Measurements from ENCODE around the gene FBF1.
A peak's percentile ranks its signal among the peaks of the same experiment; 100 is the strongest.

The FBF1 gene, protein sequence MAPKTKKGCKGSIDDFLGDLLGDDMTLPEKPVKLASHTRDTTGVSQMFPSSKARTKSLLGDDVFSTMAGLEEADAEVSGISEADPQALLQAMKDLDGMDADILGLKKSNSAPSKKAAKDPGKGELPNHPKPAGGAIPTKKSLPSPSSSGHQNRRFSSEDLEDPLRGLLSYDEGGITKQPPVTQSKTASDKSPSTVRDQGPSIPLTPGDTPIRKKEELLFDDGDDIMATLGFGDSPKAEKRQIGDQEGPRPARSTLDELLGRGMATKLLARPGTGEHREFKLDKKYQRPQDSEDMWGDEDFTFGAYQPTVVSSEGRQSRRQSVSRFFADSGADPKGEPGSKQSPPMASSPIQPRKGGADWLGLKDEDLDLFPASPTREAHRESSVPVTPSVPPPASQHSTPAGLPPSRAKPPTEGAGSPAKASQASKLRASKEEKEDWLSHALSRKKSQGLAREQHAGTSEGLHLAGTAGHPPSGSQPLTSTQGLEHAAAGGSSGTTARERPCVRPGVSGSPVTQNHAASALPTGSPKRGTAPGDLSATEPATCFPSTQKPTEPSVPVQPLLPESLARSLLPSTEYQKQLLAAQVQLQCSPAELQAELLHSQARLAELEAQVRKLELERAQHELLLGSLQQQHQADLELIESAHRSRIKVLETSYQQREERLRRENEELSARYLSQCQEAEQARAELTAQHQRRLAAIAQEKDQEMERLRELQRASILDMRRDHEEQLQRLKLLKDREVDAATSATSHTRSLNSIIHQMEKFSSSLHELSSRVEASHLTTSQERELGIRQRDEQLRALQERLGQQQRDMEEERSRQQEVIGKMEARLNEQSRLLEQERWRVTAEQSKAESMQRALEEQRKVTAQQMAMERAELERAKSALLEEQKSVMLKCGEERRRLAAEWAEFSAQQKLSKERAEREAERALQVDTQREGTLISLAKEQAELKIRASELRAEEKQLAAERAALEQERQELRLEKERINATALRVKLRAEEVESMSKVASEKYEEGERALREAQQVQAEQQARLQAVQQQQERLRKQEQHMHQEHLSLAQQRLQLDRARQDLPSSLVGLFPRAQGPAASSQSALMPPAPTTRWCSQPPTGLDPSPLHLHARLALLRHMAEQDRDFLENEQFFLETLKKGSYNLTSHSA

DNA sequence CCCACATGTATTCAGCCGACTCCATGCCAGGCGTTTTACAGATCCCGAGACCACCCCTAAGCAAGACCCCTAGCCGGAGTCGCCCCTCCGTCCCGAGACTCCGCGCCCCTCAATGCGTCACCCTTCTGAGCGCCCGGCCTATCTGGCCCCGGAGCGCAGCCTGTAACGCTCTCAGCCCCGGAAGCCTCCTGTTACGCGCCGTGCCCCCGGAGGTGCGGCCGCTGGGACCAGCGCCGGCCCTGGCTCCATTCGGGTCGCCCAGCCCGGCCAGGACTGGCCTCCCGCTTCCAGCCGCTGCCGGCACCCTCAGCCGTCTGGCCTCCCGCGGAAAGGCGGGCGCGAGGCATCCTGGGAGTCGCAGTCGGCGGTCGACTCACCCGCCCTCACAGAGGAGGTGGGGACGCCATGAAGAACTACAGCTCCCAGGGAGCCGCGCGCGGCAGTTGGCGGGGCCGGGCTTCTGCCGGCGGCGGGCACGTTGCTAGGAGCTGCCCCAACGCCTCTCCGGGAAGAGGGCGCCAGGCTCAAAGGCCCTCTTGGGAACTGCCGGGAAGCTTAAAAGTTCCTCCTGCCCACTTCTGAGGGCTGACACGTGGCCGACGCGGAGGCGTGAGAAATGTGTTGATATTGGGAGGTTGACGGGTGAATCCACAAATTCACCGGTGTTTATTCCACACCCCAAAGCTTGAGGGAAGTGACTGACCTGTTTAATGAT lies at the start of gene FBF1:
FBF1 (minus strand) TSS at position 316 of the 715 bp plus-strand sequence. CDS start 2,893 bp downstream, outside the sequence.
- H3K4me3 ChIP-seq (ENCODE audit: low read depth, low read length): peak within 1 kb of the TSS; percentile 82
- TF ChIP-seq, protein P1, sequence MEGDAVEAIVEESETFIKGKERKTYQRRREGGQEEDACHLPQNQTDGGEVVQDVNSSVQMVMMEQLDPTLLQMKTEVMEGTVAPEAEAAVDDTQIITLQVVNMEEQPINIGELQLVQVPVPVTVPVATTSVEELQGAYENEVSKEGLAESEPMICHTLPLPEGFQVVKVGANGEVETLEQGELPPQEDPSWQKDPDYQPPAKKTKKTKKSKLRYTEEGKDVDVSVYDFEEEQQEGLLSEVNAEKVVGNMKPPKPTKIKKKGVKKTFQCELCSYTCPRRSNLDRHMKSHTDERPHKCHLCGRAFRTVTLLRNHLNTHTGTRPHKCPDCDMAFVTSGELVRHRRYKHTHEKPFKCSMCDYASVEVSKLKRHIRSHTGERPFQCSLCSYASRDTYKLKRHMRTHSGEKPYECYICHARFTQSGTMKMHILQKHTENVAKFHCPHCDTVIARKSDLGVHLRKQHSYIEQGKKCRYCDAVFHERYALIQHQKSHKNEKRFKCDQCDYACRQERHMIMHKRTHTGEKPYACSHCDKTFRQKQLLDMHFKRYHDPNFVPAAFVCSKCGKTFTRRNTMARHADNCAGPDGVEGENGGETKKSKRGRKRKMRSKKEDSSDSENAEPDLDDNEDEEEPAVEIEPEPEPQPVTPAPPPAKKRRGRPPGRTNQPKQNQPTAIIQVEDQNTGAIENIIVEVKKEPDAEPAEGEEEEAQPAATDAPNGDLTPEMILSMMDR (IDR thresholded peaks at IDR 0.05; ENCODE audit: low read depth, low read length): no peak

DNA sequence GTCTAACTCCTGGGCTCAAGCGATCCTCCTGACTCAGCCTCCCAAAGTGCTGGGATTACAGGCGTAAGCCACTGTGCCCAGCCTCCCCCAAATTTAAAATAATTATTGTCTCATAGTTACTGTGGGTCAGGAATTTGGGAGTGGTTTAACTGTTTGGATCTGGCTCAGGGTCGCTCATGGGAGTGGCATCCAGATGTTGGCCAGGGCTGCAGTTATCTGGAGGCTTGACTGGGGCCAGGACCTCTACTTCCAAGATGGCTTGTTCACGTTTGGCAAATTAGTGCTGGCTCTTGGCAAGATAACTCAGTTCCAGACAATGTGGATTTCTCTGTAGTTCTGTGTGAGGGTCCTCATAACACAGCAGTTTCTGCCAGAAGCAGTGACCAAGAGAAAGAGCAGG lies 46.2 kb upstream of the FBF1 start:
- H3K4me3 ChIP-seq (ENCODE audit: low read depth, low read length): no peak overlapping the region
- TF ChIP-seq, protein P1 (IDR thresholded peaks at IDR 0.05; ENCODE audit: low read depth, low read length): no peak

DNA sequence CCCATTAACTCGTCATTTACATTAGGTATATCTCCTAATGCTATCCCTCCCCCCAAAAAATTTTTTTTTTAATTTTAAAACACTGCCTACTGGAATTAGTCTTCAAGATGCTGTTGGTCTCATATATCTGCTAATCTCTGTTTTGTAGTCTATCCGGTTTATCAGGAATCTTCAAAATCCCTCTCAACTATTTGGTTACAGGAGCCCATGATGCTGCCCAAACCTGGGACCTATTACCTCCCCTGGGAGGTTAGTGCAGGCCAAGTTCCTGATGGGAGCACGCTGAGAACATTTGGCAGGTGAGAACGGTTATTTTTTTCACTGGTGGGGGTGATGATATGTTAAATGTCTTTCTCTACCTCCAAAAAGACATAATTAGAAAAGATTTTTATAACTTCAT lies 45.1 kb upstream of the FBF1 start:
- H3K4me3 ChIP-seq (ENCODE audit: low read depth, low read length): no peak overlapping the region
- TF ChIP-seq, protein P1 (IDR thresholded peaks at IDR 0.05; ENCODE audit: low read depth, low read length): no peak

DNA sequence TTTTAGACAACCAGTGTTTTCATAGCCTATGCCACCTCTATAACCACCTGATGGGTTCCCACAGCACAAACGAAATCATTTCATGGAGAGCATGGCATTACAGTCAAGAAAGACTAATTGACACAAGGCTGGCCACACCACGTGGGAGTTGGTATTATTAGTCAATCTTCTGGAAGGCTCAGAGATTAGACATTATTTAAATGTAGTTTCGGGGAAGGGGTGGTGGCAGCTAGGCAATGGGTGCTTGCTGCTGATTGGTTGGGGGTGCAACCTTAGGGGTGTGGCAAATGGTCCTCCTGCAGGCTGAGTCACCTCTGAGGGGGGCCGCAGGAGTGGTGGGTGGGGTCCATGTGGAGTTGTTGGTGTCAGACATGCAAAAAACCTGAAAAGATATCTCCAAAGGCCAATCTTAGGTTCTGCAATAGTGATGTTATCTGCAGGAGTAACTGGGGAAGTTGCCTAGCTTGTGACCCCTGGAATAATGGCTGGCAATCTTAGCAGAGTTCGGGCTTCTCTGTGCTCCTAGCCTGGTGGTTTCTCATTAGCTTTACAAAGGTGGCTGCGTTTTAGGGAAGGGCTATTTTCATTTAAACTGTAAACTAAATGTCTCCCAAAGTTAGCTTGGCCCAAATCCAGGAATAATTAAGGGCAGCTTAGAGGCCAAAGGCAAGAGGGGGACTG lies 42.8 kb upstream of the FBF1 start:
- no peak overlapping the region for H3K4me3 ChIP-seq (ENCODE audit: low read depth, low read length)
- TF ChIP-seq, protein P1 (IDR thresholded peaks at IDR 0.05; ENCODE audit: low read depth, low read length): no peak

DNA sequence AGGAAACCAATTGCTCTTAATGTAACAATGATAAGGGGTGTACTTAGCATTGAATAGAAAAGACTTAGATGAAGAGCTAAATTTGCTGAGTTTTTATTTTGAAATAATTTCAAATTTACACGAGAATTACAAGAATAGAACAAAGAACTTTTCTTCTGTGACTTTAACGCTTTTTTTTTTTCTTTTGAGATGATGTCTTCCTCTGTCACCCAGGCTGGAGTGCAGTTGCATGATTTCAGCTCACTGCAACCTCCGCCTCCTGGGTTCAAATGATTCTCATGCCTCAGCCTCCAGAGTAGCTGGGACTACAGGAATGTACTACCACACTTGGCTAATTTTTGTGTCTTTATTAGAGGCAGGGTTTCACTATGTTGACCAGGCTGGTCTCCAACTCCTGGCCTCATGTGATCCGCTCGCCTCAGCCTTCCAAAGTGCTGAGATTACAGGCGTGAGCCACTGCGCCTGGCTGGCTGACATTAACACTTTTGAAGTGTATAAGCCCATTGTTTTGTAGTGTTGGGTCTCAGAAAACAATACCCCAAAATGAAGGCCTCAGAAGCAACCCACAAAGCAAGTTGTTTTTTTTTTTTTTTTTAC lies 40.3 kb upstream of the FBF1 start:
- no peak overlapping the region for H3K4me3 ChIP-seq (ENCODE audit: low read depth, low read length)

More for the DNA sequence above, 40.3 kb upstream of the FBF1 start:
- TF ChIP-seq, protein P1 (IDR thresholded peaks at IDR 0.05; ENCODE audit: low read depth, low read length): no peak

Data from WI38 (cell line).